GM18511 (cell line): Measurements from ENCODE around the gene ARRDC2.
"Not testable (repeated sequence)": the region's sequence is repeated elsewhere in the genome, so short reads cannot be mapped to it uniquely, and the experiment has no call there.

Source experiments
- ATAC-seq: cut with Tn5 transposase; IDR thresholded peaks from one replicate; pipeline ENCODE4 v1.9.1; 2021; ENCODE audit warnings: mild to moderate bottlenecking, moderate library complexity; ENCODE audit not compliant: unreplicated experiment

ARRDC2 gene

DNA sequence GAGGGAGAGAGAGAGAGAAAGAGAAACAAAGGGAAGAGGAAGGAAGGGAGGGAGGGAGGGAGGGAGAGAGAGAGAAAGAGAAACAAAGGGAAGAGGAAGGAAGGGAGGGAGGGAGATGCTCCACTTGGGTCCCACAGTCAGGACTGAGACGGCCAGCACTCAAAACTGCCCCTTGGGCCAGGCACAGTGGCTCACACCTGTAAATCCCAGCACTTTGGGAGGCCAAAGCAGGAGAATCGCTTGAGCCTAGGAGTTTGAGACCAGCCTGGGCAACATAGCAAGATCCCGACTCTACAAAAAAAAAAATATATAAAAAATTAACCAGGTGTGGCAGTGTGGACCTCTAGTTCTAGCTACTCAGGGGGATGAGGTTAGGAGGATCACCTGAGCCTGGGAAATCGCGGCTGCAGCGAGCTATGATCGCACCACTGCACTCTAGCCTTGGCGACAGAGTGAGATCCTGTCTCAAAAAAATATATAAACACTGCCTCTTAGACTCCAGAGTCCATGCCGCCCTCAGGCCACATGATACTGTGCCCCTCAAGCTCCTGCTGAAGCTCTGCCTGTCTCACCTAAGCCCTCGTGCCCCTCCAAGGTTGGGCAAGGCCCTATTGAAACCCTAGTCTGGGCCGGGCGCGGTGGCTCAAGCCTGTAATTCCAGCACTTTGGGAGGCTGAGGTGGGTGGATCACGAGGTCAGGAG is 8.4 kb downstream of the ARRDC2 start:
- no peak for ATAC-seq

DNA sequence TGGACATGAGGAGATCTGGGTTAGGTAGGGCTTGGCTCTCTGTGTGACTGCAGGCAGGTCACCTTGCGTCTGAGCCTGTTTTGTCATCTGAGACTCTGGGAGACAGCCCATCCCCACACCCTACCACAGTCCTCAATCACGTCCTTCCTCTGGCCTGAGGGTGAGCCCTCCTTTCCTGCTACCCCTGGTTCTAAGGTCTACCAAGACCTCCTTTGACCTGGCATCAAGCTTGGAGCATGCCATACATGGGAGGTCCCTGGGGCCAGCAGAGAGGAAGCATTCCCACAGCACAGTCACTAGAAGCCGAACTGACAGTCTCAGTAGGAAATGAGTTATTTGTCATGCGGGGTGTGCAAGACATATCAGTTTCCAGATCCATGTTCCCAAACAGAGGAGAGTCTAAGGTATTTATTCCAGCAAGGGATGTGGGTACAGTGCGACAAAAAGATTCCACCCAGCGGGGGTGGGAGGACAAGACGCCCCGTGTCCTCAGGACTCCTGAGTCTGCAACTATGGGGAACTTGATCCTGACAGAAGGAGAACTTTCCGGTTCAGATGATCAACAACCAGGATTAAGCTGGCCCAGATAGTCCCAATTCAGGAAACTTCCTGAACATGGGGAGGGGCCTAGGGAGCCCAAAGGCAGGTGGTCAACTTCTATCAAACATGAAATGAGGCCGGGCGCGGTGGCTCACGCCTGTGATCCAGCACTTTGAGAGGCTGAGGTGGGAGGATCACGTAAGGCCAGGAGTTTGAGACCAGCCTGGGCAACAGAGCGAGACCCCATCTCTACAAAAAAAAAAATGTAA is 9.5 kb downstream of the ARRDC2 start:
- ATAC-seq = no peak

DNA sequence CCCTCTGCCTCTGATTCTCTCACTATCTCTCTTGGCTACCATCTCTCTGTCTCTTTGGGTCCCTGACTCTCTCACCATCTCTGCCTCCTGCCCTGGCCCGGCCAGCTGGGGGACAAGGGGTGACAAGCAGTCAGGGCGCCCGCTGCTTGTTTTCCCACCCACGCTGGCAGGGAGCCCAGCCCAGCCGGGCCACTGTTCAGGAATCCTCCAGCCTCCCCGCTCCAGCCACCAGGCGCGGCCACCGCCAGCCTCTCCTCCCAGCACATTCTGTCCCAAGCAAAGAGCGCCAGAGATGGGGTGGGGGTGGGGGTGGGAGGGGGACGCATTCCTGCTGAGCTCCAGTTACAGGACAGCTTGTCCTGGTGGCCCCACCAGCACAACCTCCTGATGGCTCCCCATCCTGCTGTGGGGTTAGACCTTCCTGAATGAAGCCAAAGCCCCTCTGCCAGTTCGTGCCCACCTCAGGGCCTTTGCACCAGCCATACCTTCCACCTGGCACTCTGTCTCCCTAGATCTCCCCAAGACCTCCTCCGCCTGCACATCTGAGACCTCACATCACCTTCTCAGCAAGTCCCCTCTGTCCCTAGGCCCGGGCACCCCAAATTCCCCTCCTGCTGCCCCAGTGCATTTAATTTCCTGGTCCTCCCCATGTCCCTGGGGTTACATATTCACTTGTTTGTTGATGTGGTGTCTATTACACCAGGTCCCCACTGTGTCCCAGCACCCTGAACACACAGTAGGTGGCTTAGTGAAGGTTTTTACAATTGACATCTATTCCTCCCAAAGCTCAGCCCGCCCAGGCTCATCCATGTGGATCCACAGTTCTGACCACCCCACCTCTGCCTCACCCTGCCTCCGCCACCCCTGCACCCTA is 12.5 kb downstream of the ARRDC2 start:
- no peak for ATAC-seq

DNA sequence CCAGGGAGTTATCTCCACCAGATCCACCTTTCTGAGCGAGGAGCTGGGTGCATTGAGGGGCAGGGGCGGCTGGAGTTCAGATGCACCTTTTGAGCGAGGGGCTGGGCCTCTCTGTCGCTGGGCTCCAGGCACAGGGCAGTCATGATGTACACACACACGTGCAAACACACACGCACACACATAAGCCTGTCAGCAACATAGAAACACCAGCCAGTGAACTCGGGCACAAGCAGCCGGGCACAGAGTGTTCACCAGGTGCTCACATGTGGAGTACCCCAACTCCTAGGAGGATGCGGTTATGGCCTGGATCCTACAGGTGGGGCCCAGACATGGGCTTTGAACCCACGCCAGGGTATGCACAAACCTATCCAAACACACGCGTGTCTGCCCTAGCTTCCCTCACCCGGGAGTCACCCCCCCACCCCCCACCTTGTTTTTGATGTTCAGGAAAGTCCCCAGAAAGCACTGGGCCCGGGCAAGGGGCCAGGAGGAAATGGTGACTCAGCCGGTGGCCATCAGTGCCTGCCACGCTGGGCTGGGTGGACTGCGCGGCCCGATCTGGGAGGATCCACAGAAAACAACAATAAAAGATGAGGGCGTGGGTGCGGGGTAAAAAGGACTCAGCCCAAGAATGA is 13.3 kb downstream of the ARRDC2 start:
- ATAC-seq = no peak

DNA sequence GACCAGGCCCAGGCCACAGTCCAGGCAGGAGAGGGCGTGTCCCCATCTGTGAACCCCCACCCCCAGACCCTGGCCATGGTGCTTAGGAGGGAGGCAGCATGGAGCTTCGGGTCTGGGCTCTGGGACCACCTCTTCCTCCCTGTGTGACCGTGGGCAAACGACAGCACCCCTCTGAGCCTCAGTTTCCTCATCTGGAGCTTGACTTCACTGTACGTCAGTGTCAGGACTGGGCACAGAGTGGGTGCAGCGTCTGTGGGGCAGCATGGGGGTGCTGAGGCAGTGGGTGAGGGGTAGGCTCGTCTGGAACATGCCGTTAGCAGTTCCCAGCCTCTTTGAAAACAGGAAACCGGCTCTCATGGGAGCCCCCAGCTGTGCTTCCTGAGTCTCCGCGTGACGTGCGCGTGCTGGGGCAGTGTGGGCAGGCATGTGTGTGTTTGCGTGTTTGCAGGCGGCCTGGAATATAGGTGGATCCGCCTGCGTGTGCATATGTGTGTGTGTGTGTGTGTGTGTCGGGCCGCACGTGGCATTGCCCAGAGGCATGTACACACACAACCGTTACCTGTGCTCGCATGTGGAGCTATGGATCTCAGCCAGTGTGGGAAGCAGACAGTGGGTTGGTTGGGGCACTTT is 15.8 kb downstream of the ARRDC2 start:
- no peak for ATAC-seq

DNA sequence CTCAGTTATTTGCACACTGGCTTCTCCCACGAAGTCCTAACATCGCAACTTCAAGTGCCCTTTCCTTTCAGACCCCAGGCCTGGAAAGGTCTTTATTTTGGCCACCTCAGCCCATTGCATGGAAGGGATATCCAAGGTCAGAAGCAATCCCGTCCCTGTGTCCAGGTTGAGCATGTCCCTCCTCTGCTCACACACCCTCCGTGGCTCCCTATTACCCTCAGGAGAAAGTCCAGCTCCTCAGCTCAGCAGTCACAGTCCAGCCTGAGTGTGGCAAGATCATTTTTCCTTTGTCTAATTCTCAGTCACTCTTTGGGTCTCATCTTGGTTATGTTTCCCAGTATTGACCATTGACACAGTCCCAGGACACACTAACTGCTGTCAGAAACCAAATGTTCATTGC is 19.2 kb downstream of the ARRDC2 start:
- ATAC-seq = no peak

DNA sequence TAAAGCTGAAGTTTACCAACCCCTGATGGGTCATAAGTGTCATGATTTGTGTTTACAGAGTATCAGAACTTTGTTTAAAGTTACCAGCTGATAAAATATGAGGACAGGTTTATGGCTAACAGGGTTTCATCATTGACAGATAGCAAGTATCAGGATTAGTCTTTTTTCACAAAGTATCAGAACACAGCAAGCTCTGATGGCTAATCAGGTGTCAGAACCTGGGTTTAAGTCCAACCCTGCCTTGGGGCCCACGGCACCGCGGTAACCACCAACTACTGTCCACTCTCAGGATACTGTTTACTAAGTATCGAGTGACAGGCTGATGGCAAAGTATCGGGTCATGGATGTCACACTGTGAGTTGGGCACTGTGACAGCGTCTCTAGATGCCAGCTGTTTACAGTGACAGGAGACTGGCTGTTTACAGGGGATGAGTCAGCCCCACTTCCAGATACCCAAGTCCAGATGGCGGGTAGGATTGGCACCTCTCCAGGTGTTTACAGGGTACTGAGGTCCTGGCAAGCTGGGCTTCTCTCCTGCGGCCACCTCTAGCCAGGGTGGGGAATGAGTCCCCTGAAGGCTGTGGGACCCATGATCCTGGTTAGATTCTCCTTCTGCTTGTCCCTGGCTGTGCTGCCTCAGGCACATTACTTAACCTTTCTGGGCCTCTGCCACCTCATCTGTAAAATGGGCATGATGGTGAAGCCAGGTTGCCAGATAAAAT is 21.8 kb downstream of the ARRDC2 start:
- ATAC-seq = no peak

DNA sequence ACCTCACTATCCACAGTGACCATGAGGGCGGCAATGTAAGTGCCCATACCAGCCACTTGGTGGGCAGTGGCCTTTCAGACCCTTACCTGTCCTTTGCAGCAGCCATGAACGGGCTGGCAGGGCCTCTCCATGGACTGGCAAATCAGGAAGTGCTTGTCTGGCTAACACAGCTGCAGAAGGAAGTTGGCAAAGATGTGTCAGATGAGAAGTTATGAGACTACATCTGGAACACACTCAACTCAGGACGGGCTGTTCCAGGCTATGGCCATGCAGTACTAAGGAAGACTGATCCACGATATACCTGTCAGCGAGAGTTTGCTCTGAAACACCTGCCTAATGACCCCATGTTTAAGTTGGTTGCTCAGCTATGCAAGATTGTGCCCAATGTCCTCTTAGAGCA is 23.4 kb downstream of the ARRDC2 start:
- ATAC-seq = not testable (repeated sequence)

DNA sequence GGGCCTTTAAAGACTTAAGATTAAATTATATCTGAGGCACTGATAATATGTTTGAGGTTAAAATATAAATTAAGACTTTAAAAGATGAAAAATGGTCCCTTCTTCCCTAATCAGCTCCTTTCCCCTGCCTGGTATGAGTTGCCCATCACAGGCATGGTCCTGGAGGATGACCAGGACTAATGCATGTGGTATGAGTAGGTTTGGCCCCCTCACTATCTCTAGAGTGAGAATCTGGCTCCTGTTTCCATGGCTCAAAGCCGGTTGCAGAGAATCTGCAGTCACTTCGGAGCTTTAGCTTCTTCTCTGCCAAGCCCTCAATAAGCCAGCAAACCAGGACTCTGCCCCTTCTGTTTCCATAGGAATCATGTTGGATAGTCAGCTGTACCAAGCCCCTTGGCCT is 24.1 kb downstream of the ARRDC2 start:
- ATAC-seq = not testable (repeated sequence)

DNA sequence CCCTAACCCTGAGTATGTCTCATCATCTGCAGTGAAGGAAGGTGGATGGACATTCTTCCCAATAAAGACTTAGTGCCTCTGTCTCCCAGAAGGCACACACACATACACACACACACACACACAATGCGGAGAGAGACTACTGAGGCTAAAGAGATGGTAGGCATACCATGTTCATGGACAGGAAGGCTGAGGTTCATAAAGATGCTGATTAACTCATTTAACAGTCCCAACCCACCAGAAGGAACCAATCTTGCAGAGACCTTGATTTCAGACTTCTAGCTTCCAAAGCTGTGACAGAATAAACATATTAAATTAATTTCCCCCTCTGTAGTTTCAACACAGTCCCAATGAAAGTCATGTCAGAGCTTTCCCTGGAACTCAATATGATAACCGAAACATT is 33.1 kb downstream of the ARRDC2 start:
- no peak for ATAC-seq

DNA sequence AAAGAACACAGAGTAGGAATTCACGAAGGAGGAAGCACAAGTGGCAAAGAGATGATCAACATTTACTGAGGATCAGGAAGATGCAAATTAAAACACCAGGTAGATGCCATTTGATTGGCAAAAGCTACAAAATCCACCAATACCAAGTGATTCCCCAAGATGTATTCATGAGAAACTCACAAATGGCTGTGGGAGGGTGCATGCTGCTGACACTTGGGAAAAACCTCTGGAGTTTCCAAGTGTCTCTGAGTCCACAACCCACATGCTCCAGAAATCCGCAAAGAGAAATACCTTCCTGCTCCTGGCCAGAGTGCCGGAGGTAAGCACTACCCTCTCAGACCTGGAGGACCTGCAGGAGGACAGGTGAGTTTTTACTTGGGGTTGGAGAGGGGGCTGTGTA is 35.7 kb downstream of the ARRDC2 start:
- ATAC-seq = no peak

DNA sequence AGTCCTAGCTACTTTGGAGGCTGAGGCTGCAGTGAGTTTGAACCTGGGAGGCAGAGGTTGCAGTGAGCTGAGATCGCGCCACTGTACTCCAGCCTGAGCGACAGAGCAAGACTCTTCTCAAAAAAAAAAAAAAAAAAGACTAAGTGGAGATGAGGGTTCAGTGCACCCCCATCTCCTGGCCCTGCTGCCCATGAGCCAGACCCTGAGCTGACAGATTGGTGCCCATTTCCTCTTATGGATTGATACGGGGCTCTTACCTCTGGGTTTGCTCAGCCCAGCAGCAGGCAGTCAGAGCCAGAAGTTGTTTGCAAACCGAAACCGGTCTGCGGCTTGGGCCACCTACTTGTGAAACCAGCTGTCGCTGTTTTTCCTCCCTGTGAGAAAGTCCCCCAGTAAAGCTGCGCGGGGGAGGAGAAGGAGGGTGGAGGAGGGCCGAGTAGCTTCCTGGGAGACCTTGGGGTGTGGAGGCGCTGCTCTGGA is 36.9 kb downstream of the ARRDC2 start:
- peak; percentile 96 for ATAC-seq

DNA sequence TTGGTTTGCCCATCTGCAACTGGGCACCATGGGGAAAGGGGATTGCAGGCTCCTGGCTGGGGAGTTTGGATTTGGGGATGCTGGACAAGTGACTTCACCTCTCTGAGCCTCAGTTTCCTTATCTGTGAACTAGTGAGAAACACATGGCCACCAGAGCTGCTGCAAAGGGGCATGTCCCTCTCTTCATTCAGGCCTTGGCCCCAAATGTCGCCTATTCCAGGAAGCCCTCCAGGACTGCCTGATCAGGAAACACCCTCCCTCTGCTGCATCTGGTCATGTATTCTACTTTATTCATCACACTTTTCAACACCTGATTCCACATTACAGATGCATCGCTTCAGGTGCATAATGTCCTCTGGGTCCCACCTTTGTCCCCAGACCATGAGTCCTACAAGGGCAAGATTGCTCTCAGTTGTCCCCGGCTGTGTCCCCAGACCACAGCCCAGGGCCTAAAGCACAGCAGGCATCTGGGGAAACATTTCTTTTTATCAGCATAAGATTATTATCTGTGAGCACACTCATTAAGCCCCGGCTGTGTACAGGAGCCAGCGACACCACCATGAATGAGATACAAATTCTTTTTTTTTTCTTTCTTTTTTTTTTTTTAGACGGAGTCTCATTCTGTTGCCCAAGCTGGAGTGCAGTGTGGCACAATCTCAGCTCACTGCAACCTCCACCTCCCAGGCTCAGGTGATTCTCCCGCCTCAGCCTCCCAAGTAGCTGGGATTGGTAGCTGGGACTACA is 37.5 kb downstream of the ARRDC2 start:
- no peak for ATAC-seq

DNA sequence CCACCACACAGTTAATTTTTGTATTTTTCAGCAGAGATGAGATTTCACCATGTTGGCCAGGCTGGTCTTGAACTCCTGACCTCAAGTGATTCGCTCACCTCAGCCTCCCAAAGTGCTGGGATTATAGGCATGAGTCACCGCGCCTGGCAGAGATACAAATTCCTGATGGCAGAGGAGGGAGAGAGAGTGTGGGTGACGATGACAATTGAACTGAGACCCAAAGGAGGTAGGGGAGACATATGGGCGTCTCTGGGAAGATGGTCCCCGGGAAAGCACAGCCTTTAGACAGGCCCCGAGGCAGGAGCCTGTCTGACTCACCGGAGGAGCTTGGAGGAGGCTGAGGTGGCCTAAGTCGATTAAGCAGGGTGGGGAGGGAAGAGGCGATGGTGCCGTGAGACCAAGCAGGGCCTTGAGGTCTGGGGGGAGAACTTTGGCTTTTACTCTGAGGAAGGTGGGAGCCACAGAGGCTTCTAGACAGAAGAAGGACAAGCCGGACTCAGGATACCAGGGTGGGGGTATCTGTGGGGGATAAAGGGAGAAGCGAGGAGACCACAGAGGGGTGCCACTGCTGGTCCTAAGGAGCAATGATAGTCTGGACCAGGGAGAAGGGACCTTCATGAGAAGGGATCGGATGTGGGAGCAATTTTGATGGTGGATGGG is 38.2 kb downstream of the ARRDC2 start:
- ATAC-seq = no peak

DNA sequence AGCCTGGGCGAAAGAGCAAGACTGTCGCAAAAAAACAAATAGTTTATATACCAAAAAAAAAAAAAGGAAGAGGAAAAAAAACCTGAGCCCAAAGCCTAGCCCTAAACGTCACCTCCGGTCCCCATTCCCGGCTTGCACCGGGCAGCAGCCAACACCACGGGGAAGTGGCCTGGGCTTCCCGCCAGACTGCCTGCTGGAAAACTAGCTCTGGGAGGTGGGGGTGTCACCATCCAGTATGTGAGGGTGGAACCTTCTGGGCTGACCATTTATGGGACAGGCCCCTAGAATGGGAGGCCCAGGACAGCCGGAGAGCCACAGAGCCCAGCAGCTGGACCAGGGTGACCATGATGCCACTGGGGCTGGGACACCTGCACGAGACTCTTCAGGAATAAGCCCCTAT is 41.4 kb downstream of the ARRDC2 start:
- ATAC-seq = no peak

DNA sequence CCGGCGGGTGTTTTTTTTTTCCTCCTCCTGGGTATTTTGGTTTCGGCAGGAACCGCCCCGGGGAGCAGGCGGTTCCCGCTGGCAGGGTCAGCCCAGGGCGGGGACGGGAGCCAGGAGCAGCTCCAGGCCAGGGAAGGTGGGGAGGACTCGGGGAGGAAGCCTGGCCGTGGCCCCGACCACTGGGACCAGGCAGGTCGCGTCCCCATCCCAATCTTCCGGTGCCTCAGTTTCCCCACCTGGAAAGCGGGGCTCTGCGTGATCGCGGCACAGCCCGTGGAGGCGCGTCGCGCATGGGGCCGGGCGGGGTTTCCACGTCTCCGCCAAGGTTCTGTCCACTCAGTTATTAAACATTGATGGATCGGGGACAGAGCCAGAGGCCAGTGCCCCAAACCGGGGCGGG is 43.9 kb downstream of the ARRDC2 start:
- ATAC-seq = no peak

DNA sequence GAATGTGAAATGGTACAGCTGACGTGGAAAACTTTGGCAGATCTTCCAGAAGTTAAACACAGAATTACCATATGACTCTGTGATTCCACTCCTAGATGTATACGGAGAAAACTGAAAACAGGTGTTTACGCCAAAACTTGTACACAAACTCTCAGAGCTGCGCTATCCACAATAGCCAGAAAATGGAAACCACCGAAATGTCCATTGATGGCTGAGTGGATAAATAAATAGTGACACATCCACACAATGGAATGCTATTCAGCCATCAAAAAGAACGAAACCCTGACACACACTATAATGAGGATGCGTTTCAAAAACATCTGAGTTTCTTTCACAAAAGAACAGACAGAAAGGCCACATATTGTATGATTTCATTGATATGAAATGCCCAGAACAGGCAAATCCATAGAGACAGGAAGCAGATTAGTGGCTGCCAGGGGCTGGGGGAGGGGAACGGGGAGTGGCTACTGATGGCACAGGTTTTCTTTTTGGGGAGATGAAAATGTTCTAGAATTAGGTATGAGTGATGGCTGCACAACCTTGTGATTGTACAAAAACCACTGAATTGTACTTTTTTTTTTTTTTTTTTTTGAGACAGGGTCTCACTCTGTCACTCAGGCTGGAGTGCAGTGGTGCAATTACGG is 45.7 kb downstream of the ARRDC2 start:
- ATAC-seq = no peak

DNA sequence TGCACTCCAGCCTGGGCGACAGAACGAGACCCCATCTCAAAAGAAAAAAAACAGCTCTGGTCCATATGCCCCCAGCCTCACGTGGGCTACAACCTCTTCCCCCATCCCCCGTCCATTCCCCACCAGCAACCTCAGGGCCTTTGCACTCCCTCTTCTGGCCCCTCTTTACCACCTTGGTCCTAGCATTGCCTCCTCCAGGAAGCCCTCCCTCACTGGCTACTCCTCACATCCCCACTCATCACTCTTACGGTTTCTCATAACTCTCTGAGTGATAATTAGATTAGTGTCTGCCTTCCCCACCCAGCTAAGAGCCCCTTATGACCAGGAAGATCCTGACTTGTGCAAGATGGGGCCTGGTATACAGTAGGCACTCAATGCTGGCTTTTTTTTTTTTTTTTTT is 48.0 kb downstream of the ARRDC2 start:
- no peak for ATAC-seq
